Measurements from ENCODE around the gene PHF12. TPM values are rescaled to one million over a fixed set of nuclear protein-coding genes. Genes with fewer than 3 reads are reported as not detected.
A peak's percentile ranks its signal among the peaks of the same experiment; 100 is the strongest.

Gene PHF12
- total and polyA plus RNA-seq, 2 of the 13 experiments (the other 11 are each of a cell fraction or from before 2014, with no cell fraction given) = 9.8 to 17.1 TPM

DNA sequence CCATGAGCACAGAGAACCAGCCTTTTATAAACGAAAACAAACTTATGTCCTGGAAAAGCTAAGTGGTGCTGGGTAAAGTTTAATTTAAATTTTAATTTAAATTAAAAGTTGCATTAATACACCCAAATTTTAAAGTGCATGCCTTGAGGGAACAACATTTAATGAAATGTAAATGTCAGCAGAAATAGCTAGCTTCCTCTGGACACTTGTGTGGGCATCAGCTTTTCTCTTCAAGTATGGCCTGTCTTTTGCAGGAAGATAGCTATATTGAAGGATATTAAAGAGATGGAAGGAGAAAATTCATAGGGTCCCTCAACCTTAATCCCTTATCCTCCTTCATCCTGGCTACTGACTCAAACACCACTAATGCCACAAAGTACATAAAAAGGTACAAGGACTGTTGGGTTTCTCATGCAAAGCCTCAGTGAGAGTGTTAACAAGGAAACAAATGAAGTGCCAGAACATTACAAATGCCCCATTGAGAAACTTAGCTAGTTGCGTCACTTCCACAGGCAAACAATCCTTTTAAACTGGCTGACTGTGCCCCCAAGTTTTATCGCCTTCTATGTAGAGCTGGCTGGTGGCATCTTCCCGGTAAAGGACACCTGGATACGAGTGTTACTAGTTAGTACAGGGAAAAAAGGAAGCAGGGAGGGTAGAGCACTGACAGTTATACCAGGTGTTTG lies 14.1 kb downstream of the PHF12 start (continued):
- TF ChIP-seq, protein P1, sequence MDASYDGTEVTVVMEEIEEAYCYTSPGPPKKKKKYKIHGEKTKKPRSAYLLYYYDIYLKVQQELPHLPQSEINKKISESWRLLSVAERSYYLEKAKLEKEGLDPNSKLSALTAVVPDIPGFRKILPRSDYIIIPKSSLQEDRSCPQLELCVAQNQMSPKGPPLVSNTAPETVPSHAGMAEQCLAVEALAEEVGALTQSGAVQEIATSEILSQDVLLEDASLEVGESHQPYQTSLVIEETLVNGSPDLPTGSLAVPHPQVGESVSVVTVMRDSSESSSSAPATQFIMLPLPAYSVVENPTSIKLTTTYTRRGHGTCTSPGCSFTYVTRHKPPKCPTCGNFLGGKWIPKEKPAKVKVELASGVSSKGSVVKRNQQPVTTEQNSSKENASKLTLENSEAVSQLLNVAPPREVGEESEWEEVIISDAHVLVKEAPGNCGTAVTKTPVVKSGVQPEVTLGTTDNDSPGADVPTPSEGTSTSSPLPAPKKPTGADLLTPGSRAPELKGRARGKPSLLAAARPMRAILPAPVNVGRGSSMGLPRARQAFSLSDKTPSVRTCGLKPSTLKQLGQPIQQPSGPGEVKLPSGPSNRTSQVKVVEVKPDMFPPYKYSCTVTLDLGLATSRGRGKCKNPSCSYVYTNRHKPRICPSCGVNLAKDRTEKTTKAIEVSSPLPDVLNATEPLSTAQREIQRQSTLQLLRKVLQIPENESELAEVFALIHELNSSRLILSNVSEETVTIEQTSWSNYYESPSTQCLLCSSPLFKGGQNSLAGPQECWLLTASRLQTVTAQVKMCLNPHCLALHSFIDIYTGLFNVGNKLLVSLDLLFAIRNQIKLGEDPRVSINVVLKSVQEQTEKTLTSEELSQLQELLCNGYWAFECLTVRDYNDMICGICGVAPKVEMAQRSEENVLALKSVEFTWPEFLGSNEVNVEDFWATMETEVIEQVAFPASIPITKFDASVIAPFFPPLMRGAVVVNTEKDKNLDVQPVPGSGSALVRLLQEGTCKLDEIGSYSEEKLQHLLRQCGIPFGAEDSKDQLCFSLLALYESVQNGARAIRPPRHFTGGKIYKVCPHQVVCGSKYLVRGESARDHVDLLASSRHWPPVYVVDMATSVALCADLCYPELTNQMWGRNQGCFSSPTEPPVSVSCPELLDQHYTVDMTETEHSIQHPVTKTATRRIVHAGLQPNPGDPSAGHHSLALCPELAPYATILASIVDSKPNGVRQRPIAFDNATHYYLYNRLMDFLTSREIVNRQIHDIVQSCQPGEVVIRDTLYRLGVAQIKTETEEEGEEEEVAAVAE (CRISPR knock-in tag; IDR thresholded peaks at IDR 0.05; ENCODE audit: borderline replicate concordance) = 0 out of 2 replicates have a peak, but pooled peaks have one; percentile 30
- TF ChIP-seq BCL6 (CRISPR knock-in tag; IDR thresholded peaks at IDR 0.05) (peak; percentile 37; the same call in 1 of the 2 replicates), ZNF468 (CRISPR knock-in tag; IDR thresholded peaks at IDR 0.05) (no peak), ZNF451 (CRISPR knock-in tag; IDR thresholded peaks at IDR 0.05) (no peak), LBX2 (CRISPR knock-in tag; IDR thresholded peaks at IDR 0.05; ENCODE audit: borderline replicate concordance) (no peak), ZNF530 (CRISPR knock-in tag; IDR thresholded peaks at IDR 0.05; ENCODE audit: low read depth) (no peak), MIXL1 (CRISPR knock-in tag; IDR thresholded peaks at IDR 0.05) (peak; percentile 45; the same call in 1 of the 2 replicates), ZNF20 (CRISPR knock-in tag; IDR thresholded peaks at IDR 0.05) (no peak), POLR2A (IDR thresholded peaks at IDR 0.05; ENCODE audit: insufficient read depth in 1 of 2, low read depth in 2 of 2, low read length in 2 of 2) (no peak), CEBPG (CRISPR knock-in tag; IDR thresholded peaks at IDR 0.05) (peak; percentile 96), SNAPC2 (CRISPR knock-in tag; IDR thresholded peaks at IDR 0.05) (no peak), TEAD3 (CRISPR knock-in tag; optimal IDR thresholded peaks at IDR 0.05; ENCODE audit: borderline replicate concordance) (peak; percentile 39), CEBPB (IDR thresholded peaks at IDR 0.05; ENCODE audit: borderline replicate concordance, low read depth, low read length) (peak; percentile 96), MAFF (IDR thresholded peaks at IDR 0.05; ENCODE audit: low read depth, low read length) (peak; percentile 56; the same call in 1 of the 2 replicates), HOXA5 (CRISPR knock-in tag; IDR thresholded peaks at IDR 0.05) (0 out of 2 replicates have a peak, but pooled peaks have one; percentile 64), ATF3 (CRISPR knock-in tag; IDR thresholded peaks at IDR 0.05) (peak; percentile 58; the same call in 1 of the 2 replicates), ZNF816 (CRISPR knock-in tag; IDR thresholded peaks at IDR 0.05; ENCODE audit: borderline replicate concordance) (no peak), TBX2 (CRISPR knock-in tag; IDR thresholded peaks at IDR 0.05; ENCODE audit: borderline replicate concordance) (peak; percentile 95), HOXA9 (CRISPR knock-in tag; IDR thresholded peaks at IDR 0.05; ENCODE audit: borderline replicate concordance) (no peak), CREM (IDR thresholded peaks at IDR 0.05) (0 out of 2 replicates have a peak, but pooled peaks have one; percentile 41), CREM (CRISPR knock-in tag; IDR thresholded peaks at IDR 0.05) (no peak)
- TF ChIP-seq, protein P2, sequence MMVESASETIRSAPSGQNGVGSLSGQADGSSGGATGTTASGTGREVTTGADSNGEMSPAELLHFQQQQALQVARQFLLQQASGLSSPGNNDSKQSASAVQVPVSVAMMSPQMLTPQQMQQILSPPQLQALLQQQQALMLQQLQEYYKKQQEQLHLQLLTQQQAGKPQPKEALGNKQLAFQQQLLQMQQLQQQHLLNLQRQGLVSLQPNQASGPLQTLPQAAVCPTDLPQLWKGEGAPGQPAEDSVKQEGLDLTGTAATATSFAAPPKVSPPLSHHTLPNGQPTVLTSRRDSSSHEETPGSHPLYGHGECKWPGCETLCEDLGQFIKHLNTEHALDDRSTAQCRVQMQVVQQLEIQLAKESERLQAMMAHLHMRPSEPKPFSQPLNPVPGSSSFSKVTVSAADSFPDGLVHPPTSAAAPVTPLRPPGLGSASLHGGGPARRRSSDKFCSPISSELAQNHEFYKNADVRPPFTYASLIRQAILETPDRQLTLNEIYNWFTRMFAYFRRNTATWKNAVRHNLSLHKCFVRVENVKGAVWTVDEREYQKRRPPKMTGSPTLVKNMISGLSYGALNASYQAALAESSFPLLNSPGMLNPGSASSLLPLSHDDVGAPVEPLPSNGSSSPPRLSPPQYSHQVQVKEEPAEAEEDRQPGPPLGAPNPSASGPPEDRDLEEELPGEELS (CRISPR knock-in tag; IDR thresholded peaks at IDR 0.05) = peak; percentile 79
- TF ChIP-seq, protein P3, sequence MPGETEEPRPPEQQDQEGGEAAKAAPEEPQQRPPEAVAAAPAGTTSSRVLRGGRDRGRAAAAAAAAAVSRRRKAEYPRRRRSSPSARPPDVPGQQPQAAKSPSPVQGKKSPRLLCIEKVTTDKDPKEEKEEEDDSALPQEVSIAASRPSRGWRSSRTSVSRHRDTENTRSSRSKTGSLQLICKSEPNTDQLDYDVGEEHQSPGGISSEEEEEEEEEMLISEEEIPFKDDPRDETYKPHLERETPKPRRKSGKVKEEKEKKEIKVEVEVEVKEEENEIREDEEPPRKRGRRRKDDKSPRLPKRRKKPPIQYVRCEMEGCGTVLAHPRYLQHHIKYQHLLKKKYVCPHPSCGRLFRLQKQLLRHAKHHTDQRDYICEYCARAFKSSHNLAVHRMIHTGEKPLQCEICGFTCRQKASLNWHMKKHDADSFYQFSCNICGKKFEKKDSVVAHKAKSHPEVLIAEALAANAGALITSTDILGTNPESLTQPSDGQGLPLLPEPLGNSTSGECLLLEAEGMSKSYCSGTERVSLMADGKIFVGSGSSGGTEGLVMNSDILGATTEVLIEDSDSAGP (CRISPR knock-in tag; IDR thresholded peaks at IDR 0.05; ENCODE audit: borderline replicate concordance) = no peak
